MM.1S (cell line): ENCODE measurements around the gene PRUNE2.

ENCODE experiments used
- CTCF ChIP-seq: fragments of 300-600 bp; sonication (generic); IDR thresholded peaks from 2 replicates; pipeline ENCODE4 v1.5.1; 2016; ENCODE audit warnings: antibody characterized with exemption, low read length, mixed read lengths
- EZH2 ChIP-seq: fragments of 300-600 bp; sonication (generic); optimal IDR thresholded peaks from 2 replicates; pipeline ENCODE3; 2017; ENCODE audit warnings: low read depth, mild to moderate bottlenecking, antibody characterized with exemption, low read length, mixed read lengths
- EZH2phosphoT487 ChIP-seq: fragments of 300-600 bp; sonication (generic); IDR thresholded peaks from 2 replicates; pipeline ENCODE4 v1.6.1; 2018; ENCODE audit warnings: antibody characterized with exemption, low read length

- TF ChIP-seq CTCF = no peak
- no peak for TF ChIP-seq EZH2phosphoT487
- TF ChIP-seq EZH2 = no peak
Measured at GRCh38 chr9:76729980-76730737, 175.8 kb downstream of the PRUNE2 start.
